ENCODE measurements around the gene THUMPD1.

DNA sequence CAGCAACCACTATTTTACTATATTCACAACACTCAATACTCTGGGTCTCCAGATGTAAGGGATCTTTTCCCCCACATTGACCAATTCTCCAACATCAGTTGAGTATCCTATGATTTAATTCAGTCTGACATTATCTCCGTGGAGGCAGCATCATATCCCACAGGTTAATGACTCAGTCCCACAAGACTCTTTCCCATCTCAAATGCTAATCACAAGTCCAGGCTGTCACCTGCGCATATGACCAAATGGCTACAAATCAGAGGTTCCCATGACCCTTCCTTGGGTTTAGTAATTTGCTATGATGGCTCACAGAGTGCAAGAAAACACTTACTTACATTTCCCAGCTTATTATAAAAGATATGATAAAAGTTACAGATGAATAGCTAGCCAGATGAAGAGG is 40.9 kb upstream of the THUMPD1 start:
- TF ChIP-seq GATA2 (IDR thresholded peaks at IDR 0.05; ENCODE audit: low read depth, low read length), result no peak
- TF ChIP-seq GATA3 (IDR thresholded peaks at IDR 0.05; ENCODE audit: low read depth, low read length), result no peak

Data from SH-SY5Y (cell line).